ENCODE results near the gene NTRK1.

GRCh38 chr1:156877433-156878170 lies 16.9 kb downstream of the NTRK1 start:
- TF ChIP-seq EZH2 (IDR thresholded peaks at IDR 0.05) (no peak), CTCF (IDR thresholded peaks at IDR 0.05 in 2 of 3, conservative IDR thresholded peaks at IDR 0.05 in 1 of 3; ENCODE audit: borderline replicate concordance in 1 of 3, insufficient read depth in 1 of 3, low read depth in 2 of 3, low read length in 2 of 3) (no peak), RAD21 (IDR thresholded peaks at IDR 0.05; ENCODE audit: low read depth) (no peak), POLR2A (IDR thresholded peaks at IDR 0.05; ENCODE audit: borderline replicate concordance, extremely low read depth, insufficient read depth, insufficient read length) (no peak), FOSL1 (IDR thresholded peaks at IDR 0.05; ENCODE audit: low read depth) (no peak), EZH2phosphoT487 (IDR thresholded peaks at IDR 0.05; ENCODE audit: borderline replicate concordance) (no peak), REST (IDR thresholded peaks at IDR 0.05; ENCODE audit: low read depth) (no peak), POLR2AphosphoS5 (IDR thresholded peaks at IDR 0.05; ENCODE audit: low read depth, low read length) (no peak), JUND (IDR thresholded peaks at IDR 0.05) (no peak), YY1 (IDR thresholded peaks at IDR 0.05; ENCODE audit: extremely low read depth, insufficient replicate concordance, low read depth, low read length) (no peak), ELF1 (IDR thresholded peaks at IDR 0.05; ENCODE audit: borderline replicate concordance, low read depth) (no peak), CEBPB (IDR thresholded peaks at IDR 0.05; ENCODE audit: low read depth) (no peak)

Measured in HCT116 (cell line).